IMR-90 (cell line): ENCODE results near the gene PRKCE. TPM values are rescaled to one million over a fixed set of nuclear protein-coding genes. Genes with fewer than 3 reads are reported as not detected.

Experiments used
- ATAC-seq: fragments of 200-7000 bp; cut with Tn5 transposase; 2 replicates; pipeline ENCODE4 v1.9.1; 2020; ENCODE audit warnings: low read depth, mild to moderate bottlenecking, moderate library complexity
- BruUV-seq: library from RNA; stranded (reverse); fragments of 400-500 nt; replicated peaks from 2 replicates; lab custom pipeline; 2021; lab: Mats Ljungman, UMichigan
- CTCF ChIA-PET: fragments of 300-600 bp; formaldehyde crosslinking; extraction: SDS; loops from one replicate; lab custom pipeline; 2021; ENCODE audit warnings: antibody characterized with exemption; lab: Yijun Ruan, JAX
- POLR2A ChIA-PET: fragments of 300-600 bp; sonication (Branson Sonifier 250); formaldehyde crosslinking; loops from one replicate; lab custom pipeline; 2022; ENCODE audit warnings: antibody characterized with exemption; ENCODE audit not compliant: unreplicated experiment; lab: Charles Lee
- DNase-seq: peaks from one replicate; pipeline ENCODE4 v3.0.0; 2013
- H2AFZ ChIP-seq: replicated peaks from 2 replicates; pipeline ENCODE3; 2013; ENCODE audit warnings: low read length, mild to moderate bottlenecking; ENCODE audit not compliant: poor library complexity
- H2AK5ac ChIP-seq: 2 replicates; pipeline ENCODE4 v1.6.1; 2013; ENCODE audit warnings: low read depth, low read length, inconsistent platforms
- H2AK9ac ChIP-seq: replicated peaks from 2 replicates; pipeline ENCODE3; 2013; ENCODE audit warnings: mild to moderate bottlenecking, low read depth, low read length, moderate library complexity; ENCODE audit not compliant: poor library complexity
- H2BK120ac ChIP-seq: 2 replicates; pipeline ENCODE4 v1.6.1; 2013; ENCODE audit warnings: low read depth, low read length, inconsistent platforms
- H2BK15ac ChIP-seq: 3 replicates; pipeline ENCODE4 v1.6.1; 2013; ENCODE audit warnings: low read depth, low read length, inconsistent platforms
- H2BK20ac ChIP-seq: 2 replicates; pipeline ENCODE4 v1.6.1; 2013; ENCODE audit warnings: low read depth, mild to moderate bottlenecking, inconsistent platforms, low read length, moderate library complexity
- H2BK5ac ChIP-seq: 2 replicates; pipeline ENCODE4 v1.6.1; 2013; ENCODE audit warnings: mild to moderate bottlenecking, low read depth, low read length, inconsistent platforms; ENCODE audit not compliant: poor library complexity, severe bottlenecking
- H3K14ac ChIP-seq: replicated peaks from 2 replicates; pipeline ENCODE4 v1.6.1; 2013; ENCODE audit warnings: low read depth, low read length, inconsistent platforms
- H3K18ac ChIP-seq: 2 replicates; pipeline ENCODE4 v1.6.1; 2013; ENCODE audit warnings: low read depth, low read length, control low read depth
- H3K23ac ChIP-seq: 2 replicates; pipeline ENCODE4 v1.6.1; 2013; ENCODE audit warnings: low read depth, low read length, inconsistent platforms
- H3K27ac ChIP-seq: 2 replicates; pipeline ENCODE4 v1.5.1; 2013; ENCODE audit warnings: mild to moderate bottlenecking, control low read depth, low read length; ENCODE audit not compliant: insufficient read depth
- H3K27me3 ChIP-seq: 2 replicates; pipeline ENCODE4 v1.6.1; 2013; ENCODE audit warnings: low read length; ENCODE audit not compliant: control insufficient read depth, insufficient read depth
- H3K36me3 ChIP-seq: 2 replicates; pipeline ENCODE4 v1.6.1; 2013; ENCODE audit warnings: low read length, mixed read lengths; ENCODE audit not compliant: control insufficient read depth, insufficient read depth
- H3K4ac ChIP-seq: 2 replicates; pipeline ENCODE4 v1.6.1; 2013; ENCODE audit warnings: low read depth, low read length, inconsistent platforms
- H3K4me1 ChIP-seq: 2 replicates; pipeline ENCODE4 v1.6.1; 2013; ENCODE audit warnings: low read length, mixed read lengths; ENCODE audit not compliant: control insufficient read depth, insufficient read depth
- H3K4me2 ChIP-seq: 2 replicates; pipeline ENCODE4 v1.6.1; 2013; ENCODE audit warnings: low read depth, mild to moderate bottlenecking, control low read depth, low read length, moderate library complexity
- H3K4me3 ChIP-seq: 2 replicates; pipeline ENCODE4 v1.5.1; 2013; ENCODE audit warnings: low read depth, mild to moderate bottlenecking, control low read depth, low read length, moderate library complexity; ENCODE audit not compliant: insufficient read depth
- H3K56ac ChIP-seq: 2 replicates; pipeline ENCODE4 v1.6.1; 2013; ENCODE audit warnings: low read length, inconsistent platforms; ENCODE audit not compliant: insufficient read depth; ENCODE audit errors: extremely low read depth
- H3K79me1 ChIP-seq, 2 experiments: 2 replicates each; pipeline ENCODE4 v1.6.1; 2013; ENCODE audit warnings: low read length in 2 of 2, inconsistent platforms in 1 of 2, low read depth in 1 of 2
- H3K9ac ChIP-seq: 2 replicates; pipeline ENCODE4 v1.6.1; 2013; ENCODE audit warnings: low read depth, low read length, control low read depth
- H3K9me1 ChIP-seq: 2 replicates; pipeline ENCODE4 v1.6.1; 2013; ENCODE audit warnings: low read length, inconsistent platforms; ENCODE audit not compliant: insufficient read depth
- H3K9me3 ChIP-seq: 2 replicates; pipeline ENCODE4 v1.6.1; 2013; ENCODE audit warnings: low read length; ENCODE audit not compliant: control insufficient read depth, insufficient read depth
- H4K20me1 ChIP-seq: 2 replicates; pipeline ENCODE4 v1.6.1; 2013; ENCODE audit warnings: low read length, inconsistent platforms; ENCODE audit not compliant: insufficient read depth
- H4K5ac ChIP-seq: 2 replicates; pipeline ENCODE4 v1.6.1; 2013; ENCODE audit warnings: mild to moderate bottlenecking, low read depth, low read length, control low read depth
- H4K8ac ChIP-seq, 2 experiments: 2 replicates each; pipeline ENCODE4 v1.6.1; 2013; ENCODE audit warnings: low read depth in 2 of 2, low read length in 2 of 2, control low read depth in 1 of 2, inconsistent platforms in 1 of 2
- H4K91ac ChIP-seq: 2 replicates; pipeline ENCODE4 v1.6.1; 2013; ENCODE audit warnings: low read depth, low read length, inconsistent platforms; ENCODE audit not compliant: insufficient read depth
- BHLHE40 ChIP-seq: fragments of 150-350 bp; IDR thresholded peaks from 2 replicates; pipeline ENCODE4 v1.6.1; 2016; ENCODE audit warnings: mild to moderate bottlenecking, low read depth, low read length
- CEBPB ChIP-seq: IDR thresholded peaks from 2 replicates; pipeline ENCODE4 v1.6.1; 2012; ENCODE audit warnings: low read depth, low read length, improper control_type of control experiment
- CHD1 ChIP-seq: IDR thresholded peaks from 2 replicates; pipeline ENCODE4 v1.6.1; 2012; ENCODE audit warnings: low read depth, low read length, improper control_type of control experiment
- FOS ChIP-seq: fragments of 150-350 bp; IDR thresholded peaks from 2 replicates; pipeline ENCODE4 v1.6.1; 2016; ENCODE audit warnings: low read depth, low read length
- MAFK ChIP-seq: IDR thresholded peaks from 2 replicates; pipeline ENCODE4 v1.6.1; 2012; ENCODE audit warnings: low read depth, low read length, improper control_type of control experiment
- MAZ ChIP-seq: IDR thresholded peaks from 2 replicates; pipeline ENCODE4 v1.6.1; 2012; ENCODE audit warnings: low read depth, mild to moderate bottlenecking, low read length, improper control_type of control experiment, moderate library complexity, borderline replicate concordance
- MXI1 ChIP-seq: IDR thresholded peaks from 2 replicates; pipeline ENCODE4 v1.6.1; 2012; ENCODE audit warnings: low read depth, mild to moderate bottlenecking, low read length, moderate library complexity, borderline replicate concordance
- NFE2L2 ChIP-seq: fragments of 150-350 bp; IDR thresholded peaks from 2 replicates; pipeline ENCODE4 v1.6.1; 2016; ENCODE audit warnings: low read depth, mild to moderate bottlenecking, low read length
- POLR2A ChIP-seq: IDR thresholded peaks from 2 replicates; pipeline ENCODE4 v1.6.1; 2012; ENCODE audit warnings: mild to moderate bottlenecking, low read depth, low read length
- RAD21 ChIP-seq: IDR thresholded peaks from 2 replicates; pipeline ENCODE4 v1.6.1; 2012; ENCODE audit warnings: low read length, improper control_type of control experiment
- RCOR1 ChIP-seq: IDR thresholded peaks from 2 replicates; pipeline ENCODE4 v1.6.1; 2012; ENCODE audit warnings: mild to moderate bottlenecking, low read length, improper control_type of control experiment; ENCODE audit not compliant: insufficient replicate concordance
- RFX5 ChIP-seq: IDR thresholded peaks from 2 replicates; pipeline ENCODE4 v1.8.0; 2012; ENCODE audit warnings: low read depth, mild to moderate bottlenecking, low read length, moderate library complexity
- SMC3 ChIP-seq: fragments of 150-350 bp; IDR thresholded peaks from 2 replicates; pipeline ENCODE4 v1.6.1; 2016; ENCODE audit warnings: low read depth, mild to moderate bottlenecking, antibody characterized with exemption, low read length, moderate library complexity
- WGBS, 2 experiments: methylation state at CpG; one replicate each; pipeline versions ENCODE4 v1.1.5 to v1.1.7; 2013; ENCODE audit warnings: missing lambda C conversion rate in 2 of 2; ENCODE audit not compliant: insufficient read length in 1 of 2; ENCODE audit errors: extremely low coverage in 2 of 2; 5-methylcytosine and 5-hydroxymethylcytosine counted together
- dilution Hi-C: fragments of 300-500 bp; cut with HindIII; formaldehyde crosslinking; loops from one replicate; pipeline ENCODE4 v1.14.3; 2018; ENCODE audit warnings: low sequenced_read_pairs; ENCODE audit not compliant: unreplicated experiment
- in situ Hi-C: fragments of 300-500 bp; cut with MboI; formaldehyde crosslinking; loops from 3 replicates; pipeline ENCODE4 v1.14.3; 2019; ENCODE audit warnings: low sequenced_read_pairs, inconsistent platforms, mixed read lengths
- intact Hi-C: fragments of 100-400 bp; cut with micrococcal nuclease; formaldehyde crosslinking; loops from 2 replicates; pipeline ENCODE4 v1.10.0; 2022
- polyA plus RNA-seq, 3 experiments: library from polyadenylated mRNA; depleted of rRNA; stranded (reverse); fragments of >200 nt; gene quantifications; 2 replicates each; pipeline ENCODE4 v1.2.3, GENCODE V29; 2012; ENCODE audit warnings: low replicate concordance in 1 of 3
- total RNA-seq: library from RNA; depleted of rRNA; stranded (reverse); fragments of >200 nt; gene quantifications from 2 replicates; pipeline ENCODE4 v1.2.3, GENCODE V29; 2012
- TF ChIP-seq, protein P1 (sequence below): fragments of 150-350 bp; IDR thresholded peaks from 2 replicates; pipeline ENCODE4 v1.6.1; 2016; ENCODE audit warnings: low read depth, mild to moderate bottlenecking, low read length, moderate library complexity, borderline replicate concordance
- TF ChIP-seq, protein P2 (sequence below): conservative IDR thresholded peaks from 2 replicates; pipeline ENCODE4 v1.5.1; 2012; ENCODE audit warnings: mild to moderate bottlenecking, low read depth, low read length, improper control_type of control experiment
- TF ChIP-seq, protein P3 (sequence below): fragments of 150-350 bp; IDR thresholded peaks from 2 replicates; pipeline ENCODE4 v1.6.1; 2017; ENCODE audit warnings: mild to moderate bottlenecking, antibody characterized with exemption, low read length, low read depth

The PRKCE gene
- total and polyA plus RNA-seq, 2 of the 4 experiments (the other 2 are of a cell fraction) = 8.1 to 32.4 TPM

DNA sequence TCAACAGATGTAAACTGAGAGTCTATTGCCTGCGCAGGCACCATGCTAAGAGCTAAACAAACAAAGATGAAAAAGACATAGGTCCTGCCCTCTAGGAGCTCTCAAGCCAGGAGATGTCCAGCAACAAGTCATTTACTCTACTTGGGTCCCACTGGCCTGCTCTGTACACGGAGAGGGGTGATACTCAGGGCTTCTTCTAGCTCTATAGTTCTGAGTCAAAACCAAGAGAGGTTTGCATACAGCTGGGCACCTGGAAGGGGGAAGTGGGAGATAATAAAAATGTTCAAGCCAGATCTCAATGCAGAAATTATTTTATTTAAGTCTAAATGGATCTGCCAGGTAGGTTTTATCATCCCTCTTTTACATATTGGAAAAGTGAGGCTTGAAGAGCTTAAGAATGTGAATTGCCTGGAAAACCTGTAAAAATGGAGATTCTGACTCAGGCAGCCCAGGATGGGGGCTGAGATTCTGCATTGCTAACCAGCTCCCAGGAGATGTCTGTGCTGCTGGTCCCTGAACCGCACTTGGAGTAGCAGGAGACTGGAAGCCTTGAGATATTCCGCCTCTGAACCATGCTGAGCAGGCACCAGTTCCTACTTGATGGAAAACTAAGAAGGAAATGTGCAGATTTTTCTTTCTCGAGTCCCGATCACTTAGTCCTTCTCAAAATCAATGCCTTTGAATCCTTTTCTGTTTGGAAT is 201.1 kb downstream of the PRKCE start:
- intact Hi-C loops (no loop called here), dilution Hi-C loops (no loop called here), in situ Hi-C loops (no loop called here)
- Histone ChIP-seq H2BK5ac (no peak overlapping the region), H3K4me3 (no peak overlapping the region), H4K20me1 (no peaks in the 10 kb centered on the region), H2BK15ac (no peak overlapping the region), H3K23ac (no peak overlapping the region), H3K9me1 (0 out of 2 replicates have a peak, but pooled peaks cover 6% of the 10 kb centered on the region), H2BK120ac (no peak overlapping the region), H3K79me1 (peaks cover 0 to 5% of the 10 kb centered on the region in 2 experiments; a peak in 3 of 4 replicates), H3K27ac (no peak overlapping the region), H3K36me3 (no peaks in the 10 kb centered on the region), H2AK9ac (no peak overlapping the region), H2AFZ (no peak overlapping the region), H3K9me3 (no peaks in the 10 kb centered on the region), H3K4ac (no peak overlapping the region), H3K18ac (no peak overlapping the region), H3K56ac (no peak overlapping the region), H3K27me3 (no peaks in the 10 kb centered on the region), H3K9ac (no peak overlapping the region), H2AK5ac (no peak overlapping the region), H4K5ac (no peak overlapping the region), H3K14ac (no peak overlapping the region), H4K8ac (no peak overlapping the region), H2BK20ac (no peak overlapping the region), H4K91ac (no peak overlapping the region), H3K4me2 (no peak overlapping the region), H3K4me1 (peaks cover 8% of the 10 kb centered on the region)
- DNase-seq (no peak), ATAC-seq (no peak)
- BruUV-seq = no TSS peak
- ChIA-PET CTCF (no interaction called here), POLR2A (no interaction called here)
- WGBS, 2 experiments = 100% methylated on average over 1 of the region's 6 CpGs; no CpG with 5 or more reads in 1 of the 2 experiments
- no peak for TF ChIP-seq NFE2L2
- TF ChIP-seq, protein P1, sequence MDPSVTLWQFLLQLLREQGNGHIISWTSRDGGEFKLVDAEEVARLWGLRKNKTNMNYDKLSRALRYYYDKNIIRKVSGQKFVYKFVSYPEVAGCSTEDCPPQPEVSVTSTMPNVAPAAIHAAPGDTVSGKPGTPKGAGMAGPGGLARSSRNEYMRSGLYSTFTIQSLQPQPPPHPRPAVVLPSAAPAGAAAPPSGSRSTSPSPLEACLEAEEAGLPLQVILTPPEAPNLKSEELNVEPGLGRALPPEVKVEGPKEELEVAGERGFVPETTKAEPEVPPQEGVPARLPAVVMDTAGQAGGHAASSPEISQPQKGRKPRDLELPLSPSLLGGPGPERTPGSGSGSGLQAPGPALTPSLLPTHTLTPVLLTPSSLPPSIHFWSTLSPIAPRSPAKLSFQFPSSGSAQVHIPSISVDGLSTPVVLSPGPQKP = no peak
- TF ChIP-seq POLR2A = no peak
- TF ChIP-seq BHLHE40 = no peak
- TF ChIP-seq, protein P2, sequence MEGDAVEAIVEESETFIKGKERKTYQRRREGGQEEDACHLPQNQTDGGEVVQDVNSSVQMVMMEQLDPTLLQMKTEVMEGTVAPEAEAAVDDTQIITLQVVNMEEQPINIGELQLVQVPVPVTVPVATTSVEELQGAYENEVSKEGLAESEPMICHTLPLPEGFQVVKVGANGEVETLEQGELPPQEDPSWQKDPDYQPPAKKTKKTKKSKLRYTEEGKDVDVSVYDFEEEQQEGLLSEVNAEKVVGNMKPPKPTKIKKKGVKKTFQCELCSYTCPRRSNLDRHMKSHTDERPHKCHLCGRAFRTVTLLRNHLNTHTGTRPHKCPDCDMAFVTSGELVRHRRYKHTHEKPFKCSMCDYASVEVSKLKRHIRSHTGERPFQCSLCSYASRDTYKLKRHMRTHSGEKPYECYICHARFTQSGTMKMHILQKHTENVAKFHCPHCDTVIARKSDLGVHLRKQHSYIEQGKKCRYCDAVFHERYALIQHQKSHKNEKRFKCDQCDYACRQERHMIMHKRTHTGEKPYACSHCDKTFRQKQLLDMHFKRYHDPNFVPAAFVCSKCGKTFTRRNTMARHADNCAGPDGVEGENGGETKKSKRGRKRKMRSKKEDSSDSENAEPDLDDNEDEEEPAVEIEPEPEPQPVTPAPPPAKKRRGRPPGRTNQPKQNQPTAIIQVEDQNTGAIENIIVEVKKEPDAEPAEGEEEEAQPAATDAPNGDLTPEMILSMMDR = no peak
- no peak for TF ChIP-seq CHD1
- TF ChIP-seq RAD21 = no peak
- TF ChIP-seq RFX5 = no peak
- TF ChIP-seq FOS = no peak
- no peak for TF ChIP-seq RCOR1
- TF ChIP-seq, protein P3, sequence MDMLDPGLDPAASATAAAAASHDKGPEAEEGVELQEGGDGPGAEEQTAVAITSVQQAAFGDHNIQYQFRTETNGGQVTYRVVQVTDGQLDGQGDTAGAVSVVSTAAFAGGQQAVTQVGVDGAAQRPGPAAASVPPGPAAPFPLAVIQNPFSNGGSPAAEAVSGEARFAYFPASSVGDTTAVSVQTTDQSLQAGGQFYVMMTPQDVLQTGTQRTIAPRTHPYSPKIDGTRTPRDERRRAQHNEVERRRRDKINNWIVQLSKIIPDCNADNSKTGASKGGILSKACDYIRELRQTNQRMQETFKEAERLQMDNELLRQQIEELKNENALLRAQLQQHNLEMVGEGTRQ = no peak
- no peak for TF ChIP-seq MAFK
- TF ChIP-seq CEBPB = no peak
- TF ChIP-seq MAZ = no peak
- no peak for TF ChIP-seq MXI1
- TF ChIP-seq SMC3 = no peak
